Activated CD4-positive, alpha-beta T cell treated with anti-CD3 and anti-CD28 coated beads for 48 hours (primary cell): Measurements from ENCODE around the gene NUDT4B.
"Not testable (repeated sequence)": the region's sequence is repeated elsewhere in the genome, so short reads cannot be mapped to it uniquely, and the experiment has no call there.

Experiments used
- DNase-seq: peaks from one replicate; pipeline ENCODE4 v3.0.0-alpha.2; 2020

The NUDT4B gene

DNA sequence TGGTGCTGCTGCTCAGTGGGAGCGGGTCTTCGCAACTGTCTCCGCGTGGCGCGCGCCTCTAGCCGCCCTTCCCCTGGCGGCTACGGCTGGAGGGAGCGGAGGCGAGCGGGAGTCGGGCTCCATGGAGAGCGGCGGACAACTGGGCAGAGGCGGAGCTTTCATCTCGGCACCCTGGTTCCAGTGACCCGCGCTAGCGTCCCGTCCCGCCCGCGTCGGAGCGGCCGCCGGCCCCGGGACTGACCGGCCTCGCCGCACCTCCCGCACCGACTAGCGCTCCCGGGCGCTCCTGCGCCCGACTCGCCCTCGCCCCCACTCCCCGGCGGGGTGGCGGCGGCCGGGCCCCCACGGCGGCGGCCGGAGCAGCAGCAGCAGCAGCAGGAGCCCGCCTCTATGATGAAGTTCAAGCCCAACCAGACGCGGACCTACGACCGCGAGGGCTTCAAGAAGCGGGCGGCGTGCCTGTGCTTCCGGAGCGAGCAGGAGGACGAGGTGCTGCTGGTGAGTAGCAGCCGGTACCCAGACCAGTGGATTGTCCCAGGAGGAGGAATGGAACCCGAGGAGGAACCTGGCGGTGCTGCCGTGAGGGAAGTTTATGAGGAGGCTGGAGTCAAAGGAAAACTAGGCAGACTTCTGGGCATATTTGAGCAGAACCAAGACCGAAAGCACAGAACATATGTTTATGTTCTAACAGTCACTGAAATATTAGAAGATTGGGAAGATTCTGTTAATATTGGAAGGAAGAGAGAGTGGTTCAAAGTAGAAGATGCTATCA lies at the start of gene NUDT4B:
Gene NUDT4B, plus strand, starts transcription at position 212 of the 772 bp plus-strand sequence. Its CDS starts 179 bp downstream, at position 391.
- not testable (repeated sequence) for DNase-seq

DNA sequence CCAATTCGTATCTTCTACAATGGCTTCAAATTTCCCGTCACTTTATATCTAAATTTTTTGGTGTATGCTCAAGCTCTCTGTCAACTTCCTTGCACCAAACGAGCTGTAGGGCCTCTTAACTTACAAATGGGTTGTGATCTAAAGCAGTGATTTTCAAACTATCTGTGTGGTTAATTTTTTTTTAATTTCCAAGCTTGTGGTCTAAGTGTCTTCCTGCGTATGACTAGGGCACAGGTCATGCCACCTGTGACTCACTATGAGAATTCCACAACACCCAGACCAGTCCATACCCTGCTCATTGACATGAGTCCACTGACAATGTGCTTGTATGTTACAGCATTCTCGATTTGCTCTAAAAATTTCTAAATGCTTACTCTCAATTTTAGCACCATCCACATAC lies 49.2 kb upstream of the NUDT4B start:
- not testable (repeated sequence) for DNase-seq

DNA sequence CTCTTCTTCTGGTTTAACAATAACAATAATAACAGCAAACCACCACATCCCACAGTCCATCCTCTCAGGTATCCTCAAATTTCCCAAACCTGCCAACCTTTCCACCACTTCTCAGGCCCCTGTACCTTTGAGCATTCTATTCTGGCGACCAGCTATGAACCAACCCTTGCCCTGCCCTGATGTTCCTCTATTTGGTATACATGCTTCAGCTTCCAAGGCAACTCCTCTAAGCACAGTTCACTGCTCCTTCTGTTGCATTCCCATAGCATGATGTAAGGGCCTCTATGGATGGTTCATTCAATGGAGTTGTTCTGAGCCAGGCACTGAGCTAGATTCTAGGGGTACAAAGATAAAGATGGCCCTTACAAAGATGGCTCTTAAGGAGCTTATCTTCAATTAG lies 46.3 kb upstream of the NUDT4B start:
- not testable (repeated sequence) for DNase-seq

DNA sequence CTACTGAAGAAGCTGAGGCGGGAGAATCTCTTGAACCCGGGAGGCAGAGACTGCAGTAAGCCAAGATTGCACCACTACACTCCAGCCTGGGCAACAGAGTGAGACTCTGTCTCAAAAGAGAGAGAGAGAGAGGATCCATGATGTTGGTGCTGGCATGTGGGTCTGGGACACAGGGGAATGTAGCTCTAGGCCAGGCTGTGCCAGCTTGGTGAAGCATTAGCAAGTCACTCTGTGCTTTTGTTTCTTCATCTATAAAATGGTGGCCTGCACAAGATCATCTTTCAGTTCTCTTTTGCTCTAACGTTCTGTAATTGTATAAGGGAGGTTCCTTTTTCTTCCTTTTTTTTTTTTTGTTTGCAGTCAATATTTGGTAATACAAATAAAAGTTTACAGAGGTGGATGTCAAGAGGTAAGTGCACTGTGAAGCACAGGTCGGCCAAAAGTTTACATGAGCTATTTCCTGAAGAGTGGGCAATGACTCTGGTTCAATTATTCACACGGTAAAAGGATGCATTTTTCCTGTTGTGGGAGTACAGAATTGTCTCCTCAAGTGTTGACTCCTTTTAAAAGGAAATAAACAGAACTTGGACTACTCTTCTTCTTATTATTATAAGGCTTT lies 44.5 kb upstream of the NUDT4B start:
- not testable (repeated sequence) for DNase-seq

DNA sequence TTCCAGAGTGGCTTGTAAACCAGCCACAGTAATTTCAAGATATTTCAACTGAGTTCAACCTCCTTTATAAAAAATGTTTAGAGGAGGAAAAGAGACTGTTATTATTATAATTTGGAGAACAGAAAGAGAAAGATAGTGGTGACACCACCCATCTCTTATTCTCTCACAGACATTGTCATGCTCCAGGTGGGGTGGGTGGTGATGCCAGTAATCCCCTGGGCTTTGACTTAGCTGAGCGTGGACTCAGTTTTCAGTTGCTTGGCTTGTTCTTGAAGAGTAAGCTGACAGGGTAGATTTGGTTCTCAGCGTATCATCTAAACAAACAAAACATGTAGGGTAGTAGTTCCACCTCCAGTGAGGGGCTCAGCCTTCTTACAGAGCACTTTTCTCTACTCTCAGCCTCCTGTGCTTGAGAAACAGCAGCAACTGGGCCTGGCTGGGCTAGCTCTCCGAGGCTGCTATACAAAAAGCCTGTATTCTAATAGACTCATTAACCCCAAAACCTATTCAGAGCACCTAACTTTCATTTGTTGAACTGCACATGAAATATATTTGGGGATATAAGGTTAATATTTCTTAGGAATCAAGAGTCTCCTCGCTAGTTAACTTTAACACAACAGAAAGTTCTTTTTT lies 43.1 kb upstream of the NUDT4B start:
- not testable (repeated sequence) for DNase-seq

DNA sequence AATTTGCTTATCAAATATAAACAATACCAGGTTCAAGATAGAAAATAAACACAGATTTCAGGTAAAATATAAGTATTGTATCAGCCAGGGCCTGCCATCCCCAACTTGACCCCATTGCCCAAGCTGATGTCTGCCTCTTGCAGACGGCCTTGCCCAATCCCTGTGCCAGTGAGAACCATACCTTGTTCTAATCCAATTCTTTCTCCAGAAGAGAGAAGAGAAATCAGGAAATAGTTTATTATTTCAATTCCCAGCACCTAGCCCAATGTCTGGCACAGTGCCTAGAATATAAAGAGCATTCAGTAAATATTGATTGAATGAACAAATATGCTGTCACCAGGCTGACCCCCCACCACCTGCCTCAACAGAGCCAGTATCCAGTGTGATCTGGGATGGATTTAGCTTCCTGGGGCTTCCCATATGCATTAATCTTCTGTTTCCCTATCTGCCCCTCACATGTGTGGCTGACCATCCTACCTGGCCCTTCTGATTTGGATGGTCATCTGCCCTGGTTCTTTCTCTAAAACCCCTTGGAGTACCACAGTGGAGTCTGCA lies 39.7 kb upstream of the NUDT4B start:
- not testable (repeated sequence) for DNase-seq

DNA sequence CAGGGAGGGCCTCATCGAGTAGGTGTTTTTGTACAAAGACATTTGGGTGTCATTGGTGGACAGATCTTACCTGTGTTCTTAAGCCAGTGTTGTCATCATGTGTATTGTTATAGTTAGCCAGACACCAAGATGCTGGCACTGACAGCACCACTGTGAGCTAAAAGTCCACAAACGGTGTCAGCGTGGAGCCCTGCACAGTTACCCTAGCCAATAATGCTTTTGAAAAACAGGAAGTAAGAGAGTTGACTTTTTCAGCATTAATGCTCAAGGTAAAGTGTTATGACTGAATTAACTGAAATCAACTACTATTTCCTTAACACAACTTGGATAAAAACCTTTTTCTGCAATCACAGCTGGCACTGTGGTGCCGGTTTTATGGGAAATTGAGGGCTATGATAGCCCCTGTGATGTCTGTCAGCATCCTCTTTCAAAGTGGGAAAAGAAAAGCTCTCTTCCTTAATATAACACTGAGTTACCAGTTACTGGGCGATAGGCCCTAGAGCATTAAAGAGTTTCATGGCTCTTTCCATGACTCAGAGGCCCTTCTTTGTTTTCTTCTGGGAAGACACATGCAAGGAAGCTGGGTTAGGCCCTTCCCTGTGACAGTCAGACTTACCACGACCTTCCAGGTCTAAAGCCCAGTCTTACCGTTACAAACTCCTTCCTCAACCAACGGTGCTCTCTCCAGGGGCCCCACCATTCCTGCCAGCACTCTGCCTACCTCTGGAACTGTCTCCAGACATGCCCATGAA lies 37.6 kb upstream of the NUDT4B start:
- not testable (repeated sequence) for DNase-seq

DNA sequence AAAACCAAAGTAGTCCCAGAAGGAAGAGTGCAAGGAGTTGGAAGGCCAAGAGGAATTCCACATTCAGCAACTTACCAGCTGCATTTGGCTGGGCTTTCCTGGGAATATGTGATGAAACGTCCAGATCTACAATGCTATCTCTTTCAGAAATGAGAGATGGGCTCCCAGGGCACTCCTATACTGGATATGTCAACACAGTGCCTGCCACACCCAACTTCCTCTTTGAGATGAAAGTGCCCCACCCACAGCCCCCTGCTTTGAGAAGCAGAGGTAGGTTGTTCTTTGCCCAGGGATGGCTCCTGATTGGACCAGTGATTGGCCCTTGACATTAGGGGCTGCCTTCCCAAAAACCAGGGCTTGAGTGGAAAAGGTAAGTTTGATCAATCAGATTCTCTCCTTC lies 36.2 kb upstream of the NUDT4B start:
- DNase-seq = not testable (repeated sequence)

DNA sequence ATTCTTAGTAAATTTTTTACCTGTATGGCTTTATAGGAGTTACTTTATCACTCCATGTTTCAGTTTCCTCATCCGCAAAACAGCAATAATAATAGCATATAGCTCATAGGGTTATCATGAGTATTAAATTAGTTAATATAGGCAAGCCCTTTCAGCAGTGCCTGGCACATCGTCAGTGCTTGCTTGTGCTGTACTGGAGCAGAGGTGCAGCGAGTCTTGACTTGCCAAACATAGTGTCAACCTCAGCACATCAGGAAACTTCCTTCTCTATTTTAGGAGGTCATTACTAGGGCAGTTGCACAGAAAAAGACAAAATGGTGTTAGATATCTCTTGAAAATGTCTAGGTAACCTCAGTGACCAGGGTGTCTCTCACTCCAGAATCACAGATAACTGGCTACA lies 33.1 kb upstream of the NUDT4B start:
- not testable (repeated sequence) for DNase-seq

DNA sequence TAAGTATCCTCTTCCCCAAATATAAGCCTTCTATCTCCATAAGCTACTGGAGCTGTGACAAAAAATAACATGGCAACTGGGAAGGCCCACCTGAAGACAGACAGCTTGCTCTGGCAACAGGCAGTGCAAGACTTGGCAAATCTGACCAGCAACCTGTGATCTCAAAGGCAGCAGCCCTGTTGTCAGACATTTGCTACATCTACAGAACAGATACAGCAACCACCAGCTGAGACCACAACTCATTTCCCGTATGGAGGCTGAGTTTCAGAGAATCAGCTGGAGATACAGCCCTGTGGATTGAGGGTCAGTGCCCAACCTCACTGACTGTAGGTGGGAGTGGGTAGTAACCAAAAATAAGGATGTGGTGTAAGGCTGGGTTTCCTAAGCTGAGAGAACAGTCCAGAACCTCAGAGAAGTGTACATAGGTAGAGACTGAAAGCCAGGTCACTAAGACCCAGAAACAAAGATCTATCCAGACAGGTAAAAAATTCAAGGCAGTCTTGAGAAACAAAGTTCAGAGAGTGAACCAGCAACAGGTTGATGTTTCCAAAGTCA lies 31.5 kb upstream of the NUDT4B start:
- not testable (repeated sequence) for DNase-seq

DNA sequence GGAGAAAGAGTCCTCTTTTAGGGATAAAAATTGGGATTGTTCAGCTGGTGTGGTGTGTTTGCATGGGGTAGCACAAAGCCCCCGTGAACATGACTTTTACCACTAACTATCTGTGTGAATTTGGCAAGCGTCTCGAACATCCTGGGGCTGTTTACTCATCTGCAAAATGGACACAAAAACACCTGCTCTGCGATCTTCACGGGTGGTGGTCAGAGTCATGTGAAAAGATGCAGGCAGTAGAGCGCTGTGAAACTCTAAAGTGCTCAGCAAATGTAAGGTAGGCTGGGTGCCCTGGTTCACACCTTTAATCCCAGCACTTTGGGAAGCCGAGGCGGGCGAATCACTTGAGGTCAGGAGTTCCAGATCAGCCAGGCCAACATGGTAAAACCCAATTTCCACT lies 27.7 kb upstream of the NUDT4B start:
- not testable (repeated sequence) for DNase-seq

DNA sequence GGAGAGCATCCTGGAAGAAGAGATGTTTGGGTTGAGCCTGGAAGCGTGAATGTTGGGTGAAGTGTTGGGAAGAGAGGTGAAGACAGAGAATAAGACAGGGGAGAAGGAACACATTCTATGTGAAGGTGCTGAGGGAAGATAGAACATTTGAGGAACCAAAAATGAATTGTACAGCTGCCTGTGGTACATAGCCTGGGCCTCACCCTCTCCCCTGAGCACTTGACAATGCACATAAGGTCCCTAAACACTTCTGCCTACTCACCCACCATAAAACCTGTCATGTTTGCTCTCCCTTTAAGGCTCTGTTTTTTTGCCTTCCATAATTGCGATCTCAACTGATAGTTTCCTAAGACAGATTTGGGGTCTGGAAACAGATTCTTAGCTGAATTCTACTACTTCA lies 25.8 kb upstream of the NUDT4B start:
- not testable (repeated sequence) for DNase-seq

DNA sequence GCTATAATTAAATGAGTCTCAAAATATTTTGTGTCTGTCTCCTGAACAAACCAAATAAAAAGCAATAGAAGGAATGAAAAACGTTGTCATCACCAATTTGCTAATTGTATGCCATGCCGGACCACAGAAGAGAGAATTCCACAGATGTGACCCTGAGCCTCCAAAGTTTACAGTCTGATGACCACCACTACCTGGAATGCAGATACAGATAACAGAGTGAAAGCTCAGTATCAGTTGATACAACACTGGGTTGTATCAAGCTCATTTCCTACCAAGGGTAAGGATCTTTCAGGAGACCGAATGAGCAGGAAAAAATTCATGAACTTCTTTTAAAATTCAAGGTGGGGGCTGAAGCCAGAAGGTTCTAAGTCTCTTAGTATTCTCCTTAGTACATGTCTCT lies 25.1 kb upstream of the NUDT4B start:
- DNase-seq = not testable (repeated sequence)

DNA sequence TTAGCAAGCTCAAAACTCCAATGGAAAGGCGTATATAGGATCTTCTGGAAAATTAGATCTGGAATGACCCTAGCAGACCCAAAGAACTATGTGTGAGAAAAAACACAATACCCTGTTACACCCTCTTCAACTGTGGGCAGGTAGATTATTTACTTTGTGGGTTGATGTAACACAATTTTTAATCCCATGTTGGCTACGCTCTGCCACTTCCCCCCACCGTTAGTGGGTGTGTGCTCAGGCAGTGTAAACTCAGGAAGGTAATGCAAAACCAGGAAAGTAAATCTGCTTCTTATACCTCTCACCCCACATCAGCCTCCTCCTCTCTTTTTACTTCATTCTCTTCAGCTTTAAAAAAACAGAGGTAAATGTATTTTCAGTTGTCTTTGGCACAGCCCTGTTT lies 23.7 kb upstream of the NUDT4B start:
- DNase-seq = not testable (repeated sequence)

DNA sequence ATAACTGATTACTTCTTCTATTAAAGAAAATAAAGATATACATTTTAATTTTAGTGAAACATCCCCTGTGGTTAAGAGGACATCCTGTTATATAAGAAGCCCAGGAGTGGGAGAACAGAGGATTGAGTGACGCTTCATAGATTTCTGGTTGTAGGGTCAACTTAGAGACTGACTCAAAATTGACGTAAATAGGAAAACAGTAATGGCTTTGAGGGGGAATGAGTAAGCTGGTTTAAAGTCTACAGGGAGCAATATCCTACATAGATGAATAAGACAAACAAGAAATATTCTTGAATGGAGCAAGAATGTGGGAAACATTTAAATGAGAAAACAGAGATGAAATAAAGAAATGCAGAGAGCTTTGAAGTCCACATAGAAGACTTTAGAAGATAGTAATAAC lies 20.7 kb upstream of the NUDT4B start:
- not testable (repeated sequence) for DNase-seq

DNA sequence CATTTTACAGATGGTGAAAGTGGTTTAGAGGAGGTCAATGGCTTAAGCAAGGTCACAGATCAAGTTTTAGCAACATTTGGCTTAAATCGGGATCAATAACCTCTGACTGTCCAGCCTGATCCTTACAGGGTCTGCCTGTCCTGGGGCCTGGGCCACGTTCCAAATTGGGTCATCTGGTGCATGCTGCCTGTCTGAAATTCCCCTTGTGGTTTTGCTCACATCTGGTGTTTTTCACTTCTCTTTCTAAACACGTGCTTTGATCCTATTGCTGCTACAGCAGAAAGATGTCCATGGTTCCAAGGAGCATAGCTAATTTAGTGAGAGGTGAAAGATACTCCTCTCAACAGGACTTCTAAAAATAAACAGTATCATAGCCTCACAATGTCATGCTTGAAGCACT lies 19.4 kb upstream of the NUDT4B start:
- DNase-seq = not testable (repeated sequence)

DNA sequence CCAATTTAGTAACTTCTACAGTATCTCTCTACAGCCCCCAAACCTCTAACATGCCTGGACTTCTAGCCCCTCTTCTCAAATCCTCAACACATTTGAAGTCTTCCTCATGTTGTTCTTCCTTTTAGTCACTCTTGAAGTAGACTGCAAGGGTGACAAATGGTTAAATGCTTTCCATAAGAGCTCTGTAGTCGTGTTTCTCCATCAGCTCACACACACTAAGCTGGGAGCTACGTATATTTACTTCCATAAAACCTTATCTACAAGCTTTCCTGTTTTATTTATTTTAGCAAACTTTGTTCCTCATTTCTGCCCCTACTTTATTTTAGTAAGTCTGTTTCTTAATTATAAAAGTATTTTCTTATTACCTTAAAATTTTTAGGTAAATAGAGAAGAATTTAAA lies 19.0 kb upstream of the NUDT4B start:
- DNase-seq = not testable (repeated sequence)

DNA sequence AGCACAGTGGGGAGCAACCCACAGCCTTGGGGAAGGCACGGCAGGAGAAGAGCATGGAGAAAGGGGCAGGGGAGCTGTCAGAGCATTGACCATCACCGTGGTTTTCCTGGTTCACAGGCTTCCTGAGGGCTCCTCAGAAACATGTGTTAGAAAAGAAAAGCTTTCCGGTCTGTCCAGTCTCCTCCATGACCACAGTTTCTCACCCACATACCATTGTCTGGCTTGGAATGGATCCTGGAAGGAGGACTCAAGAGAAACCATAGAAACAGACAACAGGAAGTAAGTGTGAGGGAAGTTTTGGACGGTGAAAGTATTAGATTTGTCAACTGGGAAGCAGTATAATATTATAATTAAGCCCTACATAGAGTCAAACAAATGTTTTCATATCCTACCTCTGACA lies 16.3 kb upstream of the NUDT4B start:
- DNase-seq = not testable (repeated sequence)

DNA sequence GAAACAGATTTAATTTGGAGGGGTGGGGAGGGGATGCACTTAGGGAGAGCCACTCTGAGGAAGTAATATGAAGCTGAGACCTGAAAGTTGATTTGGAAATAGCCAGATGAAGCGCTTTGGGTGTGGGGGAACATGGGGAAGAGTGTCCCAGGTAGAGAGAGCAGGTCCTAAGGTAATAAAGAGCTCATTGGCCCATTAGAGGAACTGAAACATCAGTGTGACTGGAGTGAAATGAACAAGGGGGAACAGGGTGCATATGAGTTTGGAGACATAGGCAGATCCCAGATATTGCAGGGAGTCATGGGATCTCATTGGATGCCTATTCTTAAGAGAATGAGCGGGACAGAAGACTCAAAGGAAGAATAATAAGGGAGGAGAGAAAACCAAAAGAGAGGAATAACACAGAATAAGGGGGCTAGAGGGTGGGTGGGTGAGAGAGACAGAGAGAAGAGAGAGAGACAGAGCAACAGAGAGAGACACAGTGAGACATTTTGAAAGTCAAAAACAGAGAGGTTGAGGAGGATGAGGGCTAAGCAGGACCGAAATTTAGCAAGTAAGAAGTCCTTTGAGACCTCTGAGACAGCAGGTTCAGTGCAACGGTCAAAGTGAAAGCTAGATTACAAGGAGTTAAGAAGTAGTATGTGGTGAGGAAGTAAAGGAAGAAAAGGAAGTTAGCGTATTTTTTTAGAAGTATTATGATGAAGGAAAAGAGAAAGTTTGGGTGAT lies 14.8 kb upstream of the NUDT4B start:
- DNase-seq = not testable (repeated sequence)

DNA sequence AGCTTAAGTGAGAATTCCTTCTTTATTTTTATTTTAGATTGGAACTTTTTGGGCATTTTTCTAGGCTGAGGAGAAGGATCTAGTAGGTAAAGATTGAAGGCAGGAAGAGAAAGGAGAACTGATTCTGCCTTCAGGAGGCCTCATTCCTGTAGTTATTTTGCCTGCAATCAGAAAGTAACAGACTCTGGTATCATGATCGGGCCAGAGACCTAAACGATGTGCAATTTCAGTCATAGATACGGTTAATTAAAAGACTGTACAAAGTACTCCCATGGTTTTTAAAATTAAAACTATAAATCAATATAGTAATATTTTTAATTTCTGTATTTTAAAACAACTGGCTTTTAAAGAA lies 14.3 kb upstream of the NUDT4B start:
- DNase-seq = not testable (repeated sequence)

DNA sequence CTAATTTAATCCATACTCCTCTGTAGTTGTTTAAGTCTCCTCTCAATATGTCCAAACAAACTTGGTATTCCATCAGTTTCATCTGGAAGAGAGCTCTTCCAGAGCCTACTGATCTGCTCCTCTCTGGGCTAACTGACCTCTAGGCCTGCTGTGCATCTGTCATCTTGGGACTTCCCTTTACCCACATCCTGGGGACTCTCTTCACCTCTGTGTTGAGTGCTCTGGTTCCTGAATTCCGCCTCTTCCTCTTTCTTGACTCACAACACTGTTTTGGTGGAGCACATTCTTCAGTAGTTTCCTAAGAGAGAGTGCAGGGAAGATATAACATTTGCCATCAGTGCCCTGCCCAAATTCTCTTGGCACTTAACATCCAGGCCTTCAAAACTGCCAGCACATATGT lies 13.0 kb upstream of the NUDT4B start:
- not testable (repeated sequence) for DNase-seq

DNA sequence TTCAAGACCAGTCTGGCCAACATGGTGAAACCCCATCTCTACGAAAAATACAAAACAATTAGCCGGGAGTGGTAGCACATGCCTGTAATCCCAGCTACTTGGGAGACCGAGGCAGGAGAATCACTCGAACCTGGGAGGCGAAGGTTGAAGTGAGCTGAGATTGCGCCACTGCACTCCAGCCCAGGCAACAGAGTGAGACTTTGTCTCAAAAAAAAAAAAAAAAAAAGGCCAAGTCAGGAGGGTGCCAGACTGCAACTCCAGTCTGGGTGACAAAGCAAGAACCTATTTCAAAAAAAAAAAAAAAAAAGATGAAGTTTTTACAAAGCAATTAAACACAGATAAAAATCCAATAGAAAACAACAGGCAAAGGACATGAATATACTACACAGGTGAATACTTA lies 9.9 kb upstream of the NUDT4B start:
- DNase-seq = not testable (repeated sequence)
